ENCODE results near the gene COG6.

Gene COG6

GRCh38 chr13:39656325-39656677 lies 839 bp downstream of the COG6 start:
- H3K9me3 ChIP-seq (ENCODE audit: control insufficient read depth, insufficient read depth, low read length), result no peaks in the 10 kb centered on the region
- no peaks in the 10 kb centered on the region for H3K36me3 ChIP-seq (ENCODE audit: insufficient read depth, low read length)
- H3K4me1 ChIP-seq (ENCODE audit: insufficient read depth, low read length), result no peaks in the 10 kb centered on the region
- H3K9ac ChIP-seq (ENCODE audit: low read depth, low read length), result peak overlapping the region; percentile 92

GRCh38 chr13:39663508-39663907 lies 8.0 kb downstream of the COG6 start:
- no peaks in the 10 kb centered on the region for H3K36me3 ChIP-seq (ENCODE audit: insufficient read depth, low read length)
- H3K9ac ChIP-seq (ENCODE audit: low read depth, low read length), result no peak overlapping the region
- no peaks in the 10 kb centered on the region for H3K4me1 ChIP-seq (ENCODE audit: insufficient read depth, low read length)
- H3K9me3 ChIP-seq (ENCODE audit: control insufficient read depth, insufficient read depth, low read length), result no peaks in the 10 kb centered on the region

- no peaks in the 10 kb centered on the region for H3K36me3 ChIP-seq (ENCODE audit: insufficient read depth, low read length)
- no peaks in the 10 kb centered on the region for H3K4me1 ChIP-seq (ENCODE audit: insufficient read depth, low read length)
- no peak overlapping the region for H3K9ac ChIP-seq (ENCODE audit: low read depth, low read length)
- no peaks in the 10 kb centered on the region for H3K9me3 ChIP-seq (ENCODE audit: control insufficient read depth, insufficient read depth, low read length)
These were observed 8.5 kb downstream of the COG6 start for GRCh38 chr13:39663958-39664357.

- Histone ChIP-seq H3K36me3 (ENCODE audit: insufficient read depth, low read length) (no peaks in the 10 kb centered on the region), H3K9ac (ENCODE audit: low read depth, low read length) (no peak overlapping the region), H3K9me3 (ENCODE audit: control insufficient read depth, insufficient read depth, low read length) (no peaks in the 10 kb centered on the region), H3K4me1 (ENCODE audit: insufficient read depth, low read length) (no peaks in the 10 kb centered on the region)
These were observed 10.3 kb downstream of the COG6 start for GRCh38 chr13:39665763-39666162.

GRCh38 chr13:39670445-39670844 lies 15.0 kb downstream of the COG6 start:
- Histone ChIP-seq H3K36me3 (ENCODE audit: insufficient read depth, low read length) (no peaks in the 10 kb centered on the region), H3K4me1 (ENCODE audit: insufficient read depth, low read length) (no peaks in the 10 kb centered on the region), H3K9me3 (ENCODE audit: control insufficient read depth, insufficient read depth, low read length) (no peaks in the 10 kb centered on the region), H3K9ac (ENCODE audit: low read depth, low read length) (no peak overlapping the region)

- Histone ChIP-seq H3K36me3 (ENCODE audit: insufficient read depth, low read length) (no peaks in the 10 kb centered on the region), H3K9ac (ENCODE audit: low read depth, low read length) (no peak overlapping the region), H3K9me3 (ENCODE audit: control insufficient read depth, insufficient read depth, low read length) (no peaks in the 10 kb centered on the region), H3K4me1 (ENCODE audit: insufficient read depth, low read length) (no peaks in the 10 kb centered on the region)
These were observed 17.1 kb downstream of the COG6 start for GRCh38 chr13:39672378-39673132.

GRCh38 chr13:39675904-39676303 lies 20.4 kb downstream of the COG6 start:
- H3K9me3 ChIP-seq (ENCODE audit: control insufficient read depth, insufficient read depth, low read length), result no peaks in the 10 kb centered on the region
- H3K36me3 ChIP-seq (ENCODE audit: insufficient read depth, low read length), result peaks cover 7% of the 10 kb centered on the region
- H3K9ac ChIP-seq (ENCODE audit: low read depth, low read length), result no peak overlapping the region
- no peaks in the 10 kb centered on the region for H3K4me1 ChIP-seq (ENCODE audit: insufficient read depth, low read length)

GRCh38 chr13:39676315-39676876 lies 20.9 kb downstream of the COG6 start:
- Histone ChIP-seq H3K36me3 (ENCODE audit: insufficient read depth, low read length) (peaks cover 7% of the 10 kb centered on the region), H3K4me1 (ENCODE audit: insufficient read depth, low read length) (no peaks in the 10 kb centered on the region), H3K9ac (ENCODE audit: low read depth, low read length) (no peak overlapping the region), H3K9me3 (ENCODE audit: control insufficient read depth, insufficient read depth, low read length) (no peaks in the 10 kb centered on the region)

GRCh38 chr13:39682310-39682709 lies 26.8 kb downstream of the COG6 start:
- H3K36me3 ChIP-seq (ENCODE audit: insufficient read depth, low read length), result peaks cover 7% of the 10 kb centered on the region
- H3K4me1 ChIP-seq (ENCODE audit: insufficient read depth, low read length), result no peaks in the 10 kb centered on the region
- no peaks in the 10 kb centered on the region for H3K9me3 ChIP-seq (ENCODE audit: control insufficient read depth, insufficient read depth, low read length)
- H3K9ac ChIP-seq (ENCODE audit: low read depth, low read length), result no peak overlapping the region

GRCh38 chr13:39682788-39683187 lies 27.3 kb downstream of the COG6 start:
- no peaks in the 10 kb centered on the region for H3K4me1 ChIP-seq (ENCODE audit: insufficient read depth, low read length)
- no peaks in the 10 kb centered on the region for H3K9me3 ChIP-seq (ENCODE audit: control insufficient read depth, insufficient read depth, low read length)
- peaks cover 7% of the 10 kb centered on the region for H3K36me3 ChIP-seq (ENCODE audit: insufficient read depth, low read length)
- no peak overlapping the region for H3K9ac ChIP-seq (ENCODE audit: low read depth, low read length)

GRCh38 chr13:39684531-39685137 lies 29.2 kb downstream of the COG6 start:
- H3K4me1 ChIP-seq (ENCODE audit: insufficient read depth, low read length), result no peaks in the 10 kb centered on the region

GRCh38 chr13:39685652-39686051 lies 30.2 kb downstream of the COG6 start:
- Histone ChIP-seq H3K4me1 (ENCODE audit: insufficient read depth, low read length) (no peaks in the 10 kb centered on the region), H3K9ac (ENCODE audit: low read depth, low read length) (no peak overlapping the region), H3K36me3 (ENCODE audit: insufficient read depth, low read length) (no peaks in the 10 kb centered on the region), H3K9me3 (ENCODE audit: control insufficient read depth, insufficient read depth, low read length) (no peaks in the 10 kb centered on the region)

More at GRCh38 chr13:39684531-39685137, 29.2 kb downstream of the COG6 start:
- Histone ChIP-seq H3K9ac (ENCODE audit: low read depth, low read length) (no peak overlapping the region), H3K36me3 (ENCODE audit: insufficient read depth, low read length) (peaks cover 7% of the 10 kb centered on the region), H3K9me3 (ENCODE audit: control insufficient read depth, insufficient read depth, low read length) (no peaks in the 10 kb centered on the region)

GRCh38 chr13:39688278-39688677 lies 32.8 kb downstream of the COG6 start:
- Histone ChIP-seq H3K4me1 (ENCODE audit: insufficient read depth, low read length) (no peaks in the 10 kb centered on the region), H3K9ac (ENCODE audit: low read depth, low read length) (no peak overlapping the region), H3K36me3 (ENCODE audit: insufficient read depth, low read length) (no peaks in the 10 kb centered on the region), H3K9me3 (ENCODE audit: control insufficient read depth, insufficient read depth, low read length) (no peaks in the 10 kb centered on the region)

- Histone ChIP-seq H3K9me3 (ENCODE audit: control insufficient read depth, insufficient read depth, low read length) (no peaks in the 10 kb centered on the region), H3K9ac (ENCODE audit: low read depth, low read length) (no peak overlapping the region), H3K36me3 (ENCODE audit: insufficient read depth, low read length) (no peaks in the 10 kb centered on the region), H3K4me1 (ENCODE audit: insufficient read depth, low read length) (no peaks in the 10 kb centered on the region)
These were observed 33.4 kb downstream of the COG6 start for GRCh38 chr13:39688699-39689405.
